T-helper 1 cell treated with Interleukin-12 subunit alpha and Interleukin-12 subunit beta and Interleukin-4 antibody, amounts not matched to agents 30 μg/mL and 1 μg/mL, for 36 hours (primary cell): ENCODE results near the gene FANCL.
"Not testable (repeated sequence)": the region's sequence is repeated elsewhere in the genome, so short reads cannot be mapped to it uniquely, and the experiment has no call there.

Source experiments
- H3K27ac Mint-ChIP-seq: one replicate; pipeline ENCODE4 v1.8.0; 2021; ENCODE audit warnings: mild to moderate bottlenecking, mixed read lengths
- H3K27me3 Mint-ChIP-seq: one replicate; pipeline ENCODE4 v1.8.0; 2021; ENCODE audit warnings: low read depth, mixed read lengths
- H3K36me3 Mint-ChIP-seq: one replicate; pipeline ENCODE4 v1.8.0; 2021; ENCODE audit warnings: low read depth, mixed read lengths
- H3K4me1 Mint-ChIP-seq: one replicate; pipeline ENCODE4 v1.8.0; 2021; ENCODE audit warnings: low read depth, mixed read lengths
- H3K4me3 Mint-ChIP-seq: one replicate; pipeline ENCODE4 v1.8.0; 2021; ENCODE audit warnings: mild to moderate bottlenecking, moderate library complexity, mixed read lengths
- H3K9me3 Mint-ChIP-seq: one replicate; pipeline ENCODE4 v1.8.0; 2021; ENCODE audit warnings: mixed read lengths

FANCL gene

DNA sequence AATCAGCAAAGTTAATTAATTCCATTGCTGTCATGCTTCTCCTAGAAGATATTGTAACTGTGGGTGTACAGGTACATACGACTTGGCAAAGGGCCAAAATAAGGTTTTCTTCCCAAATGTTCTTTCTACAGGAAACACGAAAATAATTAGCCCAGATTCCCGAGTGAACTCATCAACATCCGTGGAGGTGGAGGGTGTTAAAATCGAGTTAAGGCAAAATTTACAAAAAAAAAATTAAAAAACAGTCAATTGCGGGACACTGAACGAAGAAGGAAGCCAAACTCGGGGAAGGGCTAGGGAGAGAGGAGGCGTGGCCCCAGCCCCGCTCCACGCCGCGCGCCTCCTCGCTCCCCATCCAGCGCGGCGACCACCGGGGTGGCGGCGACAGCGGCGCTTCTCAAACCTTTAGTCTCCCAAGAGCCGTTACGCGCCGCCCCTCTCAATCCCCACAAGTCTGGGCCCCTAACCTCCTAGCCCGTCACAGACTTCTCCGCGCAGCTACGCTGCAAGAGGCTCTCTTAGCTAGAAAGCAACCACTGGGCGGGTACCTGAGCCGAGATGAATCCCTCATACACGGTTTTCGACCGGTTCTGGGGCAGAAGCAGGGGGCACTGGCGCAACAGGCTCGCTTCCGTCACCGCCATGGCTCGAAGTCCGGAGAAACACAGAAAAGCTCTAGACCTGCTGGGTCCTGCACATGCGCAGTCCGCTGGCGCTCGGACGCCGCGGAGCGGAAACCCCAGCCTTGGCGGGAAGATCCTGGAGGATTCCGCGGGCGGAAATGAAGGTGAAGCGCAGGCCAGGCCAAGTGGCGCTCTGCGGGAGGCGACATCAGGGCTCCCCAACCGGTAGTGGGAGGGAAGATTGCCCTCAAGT is at the start of gene FANCL:
FANCL (minus strand) TSS at position 656 of the 876 bp plus-strand sequence; CDS start at position 644, 12 bp downstream.
- peaks cover 17% of the 10 kb centered on the region for H3K4me1 Mint-ChIP-seq

DNA sequence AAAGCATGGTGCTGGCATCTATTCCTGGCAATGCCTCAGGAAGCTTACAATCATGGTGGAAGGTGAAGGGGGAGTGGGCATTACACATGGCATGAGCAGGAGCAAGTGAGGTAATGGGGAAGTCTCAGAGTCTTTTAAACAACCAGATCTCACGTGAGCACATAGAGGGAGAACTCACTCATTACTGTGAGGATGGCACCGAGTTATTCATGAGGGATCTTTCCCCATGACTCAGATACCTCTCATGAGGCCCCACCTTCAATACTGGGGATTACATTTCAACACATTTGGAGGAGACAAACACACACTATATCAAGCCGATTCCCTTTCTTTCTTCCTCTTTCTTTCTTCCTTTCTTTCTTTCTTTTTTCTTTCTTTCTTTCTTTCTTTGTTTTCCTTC is 47.9 kb upstream of the FANCL start:
- H3K36me3 Mint-ChIP-seq: no peaks in the 10 kb centered on the region
- H3K27me3 Mint-ChIP-seq: peaks cover 7% of the 10 kb centered on the region
- no peak overlapping the region for H3K4me3 Mint-ChIP-seq
- H3K9me3 Mint-ChIP-seq: no peaks in the 10 kb centered on the region
- no peaks in the 10 kb centered on the region for H3K4me1 Mint-ChIP-seq
- no peak overlapping the region for H3K27ac Mint-ChIP-seq

More for the DNA sequence above, at the start of gene FANCL:
- peaks cover 7% of the 10 kb centered on the region for H3K27me3 Mint-ChIP-seq
- H3K27ac Mint-ChIP-seq: peak within 1 kb of the TSS; percentile 73
- H3K4me3 Mint-ChIP-seq: peak within 1 kb of the TSS; percentile 91
- no peaks in the 10 kb centered on the region for H3K36me3 Mint-ChIP-seq
- no peaks in the 10 kb centered on the region for H3K9me3 Mint-ChIP-seq

DNA sequence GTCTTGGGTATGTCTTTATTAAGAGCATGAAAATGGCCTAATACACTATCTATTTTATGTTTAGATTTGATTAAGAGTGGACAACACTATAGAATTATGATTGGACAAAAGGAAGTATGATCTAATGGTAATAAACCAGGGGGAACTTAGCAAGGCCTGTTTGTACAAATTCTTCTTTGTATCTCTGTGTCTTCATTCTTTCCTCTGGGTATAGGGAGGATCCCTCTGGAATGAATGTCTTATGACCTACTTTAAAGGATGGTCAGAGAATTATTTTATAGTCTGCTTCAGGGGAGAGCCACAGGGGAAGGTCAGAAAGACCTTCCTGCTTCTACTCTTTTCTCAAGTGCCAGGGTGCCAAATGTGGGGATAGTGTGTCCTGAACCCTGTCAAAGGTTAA is 42.8 kb upstream of the FANCL start:
- H3K36me3 Mint-ChIP-seq: no peaks in the 10 kb centered on the region
- H3K27ac Mint-ChIP-seq: no peak overlapping the region
- peaks cover 4% of the 10 kb centered on the region for H3K27me3 Mint-ChIP-seq
- H3K4me1 Mint-ChIP-seq: no peaks in the 10 kb centered on the region
- H3K9me3 Mint-ChIP-seq: no peaks in the 10 kb centered on the region
- H3K4me3 Mint-ChIP-seq: no peak overlapping the region

DNA sequence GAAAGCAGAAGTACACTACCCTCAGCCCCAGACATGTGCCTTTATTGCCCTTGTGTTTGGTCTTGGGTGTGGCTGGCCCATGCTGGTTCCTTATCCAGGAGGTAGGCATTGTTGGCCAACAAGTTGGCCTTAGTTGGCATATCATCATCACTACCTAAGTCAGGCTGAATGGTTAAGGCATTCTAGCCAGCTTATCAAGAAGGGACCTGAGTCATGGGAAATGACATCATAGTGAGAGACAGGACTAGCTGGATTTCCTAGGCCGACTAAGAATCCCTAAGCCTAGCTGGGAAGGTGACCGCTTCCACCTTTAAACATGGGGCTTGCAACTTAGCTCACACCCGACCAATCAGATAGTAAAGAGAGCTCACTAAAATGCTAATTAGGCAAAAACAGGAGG is 34.0 kb upstream of the FANCL start:
- not testable (repeated sequence) for H3K4me3 Mint-ChIP-seq, H3K27me3 Mint-ChIP-seq, H3K27ac Mint-ChIP-seq, H3K9me3 Mint-ChIP-seq, H3K4me1 Mint-ChIP-seq, H3K36me3 Mint-ChIP-seq

DNA sequence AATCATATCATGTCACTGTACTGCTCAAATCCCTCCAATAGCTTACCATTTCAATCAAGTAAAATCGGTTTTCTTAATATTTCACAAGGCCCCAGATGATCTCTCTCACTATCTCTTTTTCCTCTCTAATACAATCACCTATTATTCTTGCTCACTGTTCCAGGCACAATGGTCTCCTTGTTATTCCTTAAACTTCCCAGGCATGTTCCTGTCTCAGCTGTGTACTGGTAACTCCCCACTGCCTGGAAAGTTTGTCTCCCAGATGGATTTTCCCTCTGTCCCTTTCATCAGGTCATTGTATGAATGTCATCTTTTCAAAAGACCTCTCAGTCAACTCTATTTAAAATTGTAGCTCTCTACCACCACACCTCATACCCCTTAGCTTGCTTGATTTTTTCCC is 30.7 kb upstream of the FANCL start:
- Mint-ChIP-seq H3K27me3 (no peaks in the 10 kb centered on the region), H3K27ac (no peak overlapping the region), H3K4me1 (no peaks in the 10 kb centered on the region), H3K4me3 (no peak overlapping the region), H3K36me3 (no peaks in the 10 kb centered on the region), H3K9me3 (no peaks in the 10 kb centered on the region)

DNA sequence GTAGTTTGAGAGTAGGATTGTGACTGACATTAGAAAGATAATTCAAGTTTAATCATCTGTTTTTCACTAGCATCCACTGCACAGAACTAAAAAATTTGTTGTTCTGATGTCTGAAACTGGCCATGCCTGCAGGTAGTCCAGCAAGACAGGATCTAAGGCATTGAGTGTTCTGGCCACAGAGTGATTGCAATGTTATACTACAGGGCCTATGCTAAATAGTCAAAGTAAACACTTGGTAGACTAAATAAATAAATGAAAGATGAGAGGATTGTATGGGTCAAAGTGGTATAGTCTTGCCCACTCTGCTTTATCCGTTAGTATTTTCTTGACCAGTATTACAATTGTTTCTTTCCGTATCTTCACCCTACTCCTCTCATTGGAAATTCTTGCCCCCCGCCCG is 27.6 kb upstream of the FANCL start:
- H3K9me3 Mint-ChIP-seq: no peaks in the 10 kb centered on the region
- no peaks in the 10 kb centered on the region for H3K4me1 Mint-ChIP-seq
- H3K36me3 Mint-ChIP-seq: no peaks in the 10 kb centered on the region
- no peak overlapping the region for H3K27ac Mint-ChIP-seq
- no peak overlapping the region for H3K4me3 Mint-ChIP-seq
- H3K27me3 Mint-ChIP-seq: no peaks in the 10 kb centered on the region

DNA sequence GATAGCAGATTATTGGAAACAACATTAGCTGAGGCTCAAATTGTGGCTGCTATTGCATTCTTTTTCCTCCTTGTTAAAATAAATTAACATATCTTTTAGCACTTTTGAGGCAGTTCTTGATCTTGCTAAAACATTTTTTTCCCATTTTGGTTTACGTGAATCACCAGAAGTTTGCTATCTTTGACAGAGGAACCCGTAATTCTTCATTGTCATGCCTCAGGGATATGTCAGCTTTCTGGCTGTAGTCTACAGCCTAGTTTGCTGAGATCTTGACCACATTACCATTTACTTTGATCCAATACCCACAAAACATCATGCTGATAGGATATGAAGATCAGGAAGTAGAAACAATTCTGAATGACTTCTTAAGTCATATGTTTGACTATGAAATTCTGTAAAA is 25.1 kb upstream of the FANCL start:
- no peaks in the 10 kb centered on the region for H3K27me3 Mint-ChIP-seq
- H3K36me3 Mint-ChIP-seq: no peaks in the 10 kb centered on the region
- no peak overlapping the region for H3K27ac Mint-ChIP-seq
- peaks cover 4% of the 10 kb centered on the region for H3K9me3 Mint-ChIP-seq
- H3K4me3 Mint-ChIP-seq: no peak overlapping the region
- no peaks in the 10 kb centered on the region for H3K4me1 Mint-ChIP-seq

DNA sequence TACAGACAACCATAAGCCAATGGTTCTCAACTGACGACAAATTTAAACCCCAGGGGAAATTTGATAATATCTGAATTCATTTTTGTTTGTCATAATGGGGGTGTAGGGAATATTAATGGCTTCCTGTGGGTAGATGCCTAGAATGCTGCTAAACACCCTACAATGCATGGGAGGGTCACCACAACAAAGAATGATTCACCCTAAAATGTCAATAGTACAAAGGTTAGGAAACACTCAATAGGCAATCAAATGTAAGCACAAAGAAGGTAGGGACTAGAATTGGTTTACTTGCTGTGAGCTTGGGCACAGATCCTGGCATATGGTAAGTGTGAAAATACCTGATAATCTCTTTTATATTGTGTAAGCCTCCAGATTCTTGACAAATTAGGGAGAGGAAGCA is 20.1 kb upstream of the FANCL start:
- Mint-ChIP-seq H3K4me1 (no peaks in the 10 kb centered on the region), H3K27ac (no peak overlapping the region), H3K36me3 (no peaks in the 10 kb centered on the region), H3K27me3 (no peaks in the 10 kb centered on the region), H3K9me3 (peaks cover 20% of the 10 kb centered on the region), H3K4me3 (no peak overlapping the region)

DNA sequence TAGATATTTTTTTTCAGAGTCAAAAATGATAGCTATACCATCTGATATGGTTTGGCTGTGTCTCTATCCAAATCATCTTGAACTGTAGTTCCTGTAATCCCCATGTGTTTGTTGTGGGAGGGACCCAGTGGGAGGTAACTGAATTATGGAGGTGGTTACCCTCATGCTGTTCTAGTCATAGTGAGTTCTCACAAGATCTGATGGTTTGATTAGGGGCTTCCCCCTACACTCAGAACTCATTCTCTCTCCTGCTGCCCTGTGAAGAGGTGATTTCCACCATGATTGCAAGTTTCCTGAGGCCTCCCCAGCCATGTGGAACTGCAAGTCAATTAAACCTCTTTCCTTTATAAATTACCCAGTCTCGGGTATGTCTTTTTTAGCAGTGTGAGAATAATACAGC is 17.3 kb upstream of the FANCL start:
- peaks cover 20% of the 10 kb centered on the region for H3K9me3 Mint-ChIP-seq
- H3K27ac Mint-ChIP-seq, H3K4me1 Mint-ChIP-seq, H3K27me3 Mint-ChIP-seq, H3K4me3 Mint-ChIP-seq, H3K36me3 Mint-ChIP-seq: not testable (repeated sequence)

DNA sequence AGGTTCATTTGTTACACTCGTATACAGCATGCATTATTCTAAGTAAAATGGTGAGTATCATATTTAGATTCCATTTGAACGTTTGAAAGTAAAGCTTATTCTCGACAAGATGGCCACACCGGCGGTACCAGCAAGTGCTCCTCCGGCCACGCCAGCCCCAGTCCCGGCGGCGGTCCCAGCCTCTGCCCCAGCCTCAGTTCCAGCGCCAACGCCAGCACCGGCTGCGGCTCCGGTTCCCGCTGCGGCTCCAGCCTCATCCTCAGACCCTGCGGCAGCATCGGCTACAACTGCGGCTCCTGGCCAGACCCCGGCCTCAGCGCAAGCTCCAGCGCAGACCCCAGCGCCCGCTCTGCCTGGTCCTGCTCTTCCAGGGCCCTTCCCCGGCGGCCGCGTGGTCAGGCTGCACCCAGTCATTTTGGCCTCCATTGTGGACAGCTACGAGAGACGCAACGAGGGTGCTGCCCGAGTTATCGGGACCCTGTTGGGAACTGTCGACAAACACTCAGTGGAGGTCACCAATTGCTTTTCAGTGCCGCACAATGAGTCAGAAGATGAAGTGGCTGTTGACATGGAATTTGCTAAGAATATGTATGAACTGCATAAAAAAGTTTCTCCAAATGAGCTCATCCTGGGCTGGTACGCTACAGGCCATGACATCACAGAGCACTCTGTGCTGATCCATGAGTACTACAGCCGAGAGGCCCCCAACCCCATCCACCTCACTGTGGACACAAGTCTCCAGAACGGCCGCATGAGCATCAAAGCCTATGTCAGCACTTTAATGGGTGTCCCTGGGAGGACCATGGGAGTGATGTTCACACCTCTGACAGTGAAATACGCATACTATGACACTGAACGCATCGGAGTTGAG is 10.4 kb upstream of the FANCL start:
- not testable (repeated sequence) for H3K36me3 Mint-ChIP-seq, H3K4me3 Mint-ChIP-seq, H3K27ac Mint-ChIP-seq, H3K4me1 Mint-ChIP-seq, H3K9me3 Mint-ChIP-seq, H3K27me3 Mint-ChIP-seq

DNA sequence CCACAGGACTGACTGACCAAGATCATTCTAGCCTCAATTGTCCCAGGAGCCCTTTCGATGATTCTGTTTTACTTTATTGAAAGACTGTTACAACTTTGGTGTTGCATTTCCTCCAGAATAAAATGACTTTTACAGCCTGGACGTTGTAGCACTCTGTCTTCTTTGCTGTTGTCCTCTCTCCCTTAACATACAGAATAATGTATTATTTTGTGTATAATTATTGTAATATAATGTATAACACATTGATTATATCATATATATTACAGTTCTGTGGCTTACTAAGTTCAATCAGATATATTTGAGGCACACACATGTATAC is 380 bp upstream of the FANCL start:
- H3K9me3 Mint-ChIP-seq: no peaks in the 10 kb centered on the region
- H3K27me3 Mint-ChIP-seq: peaks cover 9% of the 10 kb centered on the region
- H3K36me3 Mint-ChIP-seq: no peaks in the 10 kb centered on the region
- peak overlapping the region; percentile 73 for H3K27ac Mint-ChIP-seq
- H3K4me3 Mint-ChIP-seq: peak overlapping the region; percentile 91
- peaks cover 16% of the 10 kb centered on the region for H3K4me1 Mint-ChIP-seq

DNA sequence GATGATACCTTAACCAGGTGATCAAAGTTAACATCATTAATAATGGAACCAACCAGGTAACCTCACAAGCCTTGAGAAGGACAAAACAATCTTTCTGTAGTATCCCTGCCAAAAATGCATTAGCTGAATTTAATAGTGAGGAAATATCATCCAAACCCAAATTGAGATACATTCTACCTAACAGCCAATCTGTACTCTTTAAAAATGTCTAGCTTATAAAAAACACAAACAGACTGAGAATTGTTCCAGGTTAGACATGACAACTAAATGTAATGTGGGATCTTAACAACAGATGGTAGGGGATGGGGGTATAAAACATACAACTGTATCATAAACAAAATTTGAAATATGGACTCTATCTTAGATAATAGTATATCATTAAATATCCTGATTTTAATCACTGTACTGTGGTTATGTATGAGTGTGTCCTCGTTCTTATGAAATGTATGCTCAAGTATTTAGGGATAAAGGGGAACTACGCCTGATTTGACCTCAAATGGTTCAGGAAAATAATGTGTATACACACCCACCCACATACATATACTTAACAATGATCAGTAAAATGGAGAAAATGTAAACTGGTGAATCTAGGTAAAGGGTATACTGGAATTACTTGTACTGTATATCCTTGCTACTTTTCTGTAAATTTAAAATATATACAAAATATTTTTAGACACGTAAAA is 1.7 kb downstream of the FANCL start:
- H3K9me3 Mint-ChIP-seq: no peaks in the 10 kb centered on the region
- H3K27ac Mint-ChIP-seq: no peak overlapping the region
- H3K36me3 Mint-ChIP-seq: peaks cover 2% of the 10 kb centered on the region
- no peaks in the 10 kb centered on the region for H3K27me3 Mint-ChIP-seq
- no peak overlapping the region for H3K4me3 Mint-ChIP-seq
- H3K4me1 Mint-ChIP-seq: peaks cover 20% of the 10 kb centered on the region

DNA sequence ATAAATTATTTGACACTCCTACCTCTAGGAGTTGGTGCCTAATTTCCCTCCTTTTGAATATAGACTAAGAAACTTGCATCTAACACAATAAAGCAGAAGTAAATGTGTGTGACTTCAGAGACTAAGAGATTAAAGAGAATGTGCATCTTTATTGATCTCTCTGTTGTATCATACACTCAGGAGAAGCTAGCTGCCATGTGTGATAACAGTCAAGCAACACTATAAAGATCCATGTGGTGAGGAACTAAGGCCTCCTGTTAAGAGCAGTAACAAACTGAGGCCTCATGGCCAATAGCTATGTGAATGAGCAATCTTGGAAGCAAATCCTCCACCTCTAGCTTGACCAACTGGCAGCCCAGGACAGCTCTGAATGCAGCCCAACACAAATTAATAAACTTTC is 3.4 kb downstream of the FANCL start:
- H3K27me3 Mint-ChIP-seq: no peaks in the 10 kb centered on the region
- peaks cover 2% of the 10 kb centered on the region for H3K36me3 Mint-ChIP-seq
- no peaks in the 10 kb centered on the region for H3K9me3 Mint-ChIP-seq
- H3K4me1 Mint-ChIP-seq: peaks cover 20% of the 10 kb centered on the region
- no peak overlapping the region for H3K4me3 Mint-ChIP-seq
- H3K27ac Mint-ChIP-seq: no peak overlapping the region

DNA sequence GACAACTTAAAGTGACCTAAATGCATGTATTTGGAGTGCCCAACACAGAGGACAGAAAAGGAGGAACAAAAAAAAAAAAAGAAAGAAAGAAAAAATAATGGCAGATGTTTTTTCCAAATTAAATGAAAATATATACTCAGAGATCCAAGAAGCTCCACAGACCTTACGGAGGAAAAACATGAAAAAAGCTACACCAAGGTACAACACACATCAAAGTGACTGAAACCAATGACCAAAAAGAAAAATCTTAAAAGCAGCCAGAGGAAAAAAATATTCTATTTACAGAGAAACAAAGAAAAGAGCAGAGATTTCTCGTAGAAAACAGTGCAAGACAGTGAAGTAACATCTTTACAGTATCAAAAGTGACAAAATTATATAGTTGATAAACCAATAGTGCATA is 5.1 kb downstream of the FANCL start:
- H3K27me3 Mint-ChIP-seq: no peaks in the 10 kb centered on the region
- H3K27ac Mint-ChIP-seq: no peak overlapping the region
- peaks cover 14% of the 10 kb centered on the region for H3K4me1 Mint-ChIP-seq
- no peak overlapping the region for H3K4me3 Mint-ChIP-seq
- no peaks in the 10 kb centered on the region for H3K9me3 Mint-ChIP-seq
- peaks cover 2% of the 10 kb centered on the region for H3K36me3 Mint-ChIP-seq

DNA sequence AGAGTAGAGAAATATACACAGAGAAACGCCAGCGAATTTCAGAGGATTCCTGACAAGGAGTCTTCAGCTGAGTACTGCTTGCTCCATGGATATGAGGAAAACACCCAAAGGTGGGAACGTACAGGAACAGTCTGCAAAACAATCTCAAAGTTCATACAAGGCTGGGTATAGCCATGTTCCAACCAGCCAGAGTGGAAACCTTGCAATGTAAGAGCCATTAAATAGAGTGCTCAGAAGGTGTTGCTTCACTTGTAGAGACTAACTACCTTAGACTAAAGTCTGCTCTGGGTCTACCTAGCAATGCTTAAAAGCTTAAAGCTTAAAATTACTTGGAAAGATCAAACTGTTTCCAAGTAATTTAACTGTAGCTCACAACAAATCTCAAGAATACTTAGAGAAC is 6.0 kb downstream of the FANCL start:
- H3K27ac Mint-ChIP-seq: no peak overlapping the region
- no peak overlapping the region for H3K4me3 Mint-ChIP-seq
- no peaks in the 10 kb centered on the region for H3K27me3 Mint-ChIP-seq
- H3K36me3 Mint-ChIP-seq: peaks cover 2% of the 10 kb centered on the region
- peaks cover 9% of the 10 kb centered on the region for H3K4me1 Mint-ChIP-seq
- no peaks in the 10 kb centered on the region for H3K9me3 Mint-ChIP-seq
